GM12878 (cell line): ENCODE measurements around the gene B3GAT1.

ENCODE experiments used
- CREB1 ChIP-seq: IDR thresholded peaks from 2 replicates; pipeline ENCODE4 v1.6.1; 2012; ENCODE audit warnings: low read depth, mild to moderate bottlenecking, inconsistent platforms
- CTCF ChIP-seq, 3 experiments: IDR thresholded peaks in 2 of 3; conservative IDR thresholded peaks in 1 of 3; 2 replicates each; pipeline ENCODE4 v1.5.1; 2011; ENCODE audit warnings: low read depth in 3 of 3, low read length in 3 of 3, mild to moderate bottlenecking in 3 of 3, control low read depth in 2 of 3, moderate library complexity in 2 of 3, inconsistent platforms in 1 of 3, mixed read lengths in 1 of 3; ENCODE audit not compliant: control insufficient read depth in 2 of 3, insufficient read depth in 1 of 3; ENCODE audit errors: extremely low read depth in 1 of 3
- EGR1 ChIP-seq, 2 experiments: IDR thresholded peaks; 1 replicate in 1 of 2; 2 replicates in 1 of 2; pipeline ENCODE4 v1.6.1; 2011 to 2012; ENCODE audit warnings: low read depth in 2 of 2, low read length in 2 of 2, borderline replicate concordance in 1 of 2, mild to moderate bottlenecking in 1 of 2, moderate library complexity in 1 of 2
- EZH2 ChIP-seq: IDR thresholded peaks from 2 replicates; pipeline ENCODE4 v1.6.1; 2012; ENCODE audit warnings: low read depth, mild to moderate bottlenecking, control low read depth, inconsistent platforms, low read length, borderline replicate concordance; ENCODE audit not compliant: control insufficient read depth
- HDAC6 ChIP-seq: fragments of 200-600 bp; sonication (generic); IDR thresholded peaks from one replicate; pipeline ENCODE4 v1.8.0; 2017; ENCODE audit warnings: antibody characterized with exemption; ENCODE audit not compliant: unreplicated experiment
- MXI1 ChIP-seq: fragments of 150-350 bp; IDR thresholded peaks from 2 replicates; pipeline ENCODE4 v1.6.1; 2011; ENCODE audit warnings: low read depth, mild to moderate bottlenecking, inconsistent platforms, low read length, improper control_type of control experiment
- POLR2AphosphoS5 ChIP-seq: IDR thresholded peaks from 2 replicates; pipeline ENCODE4 v1.6.1; 2011; ENCODE audit warnings: mild to moderate bottlenecking, low read length, inconsistent platforms
- RAD21 ChIP-seq: IDR thresholded peaks from 2 replicates; pipeline ENCODE4 v1.6.1; 2011; ENCODE audit warnings: mild to moderate bottlenecking, low read depth, low read length, moderate library complexity; ENCODE audit not compliant: insufficient read depth
- SIN3A ChIP-seq: IDR thresholded peaks from 2 replicates; pipeline ENCODE4 v1.6.1; 2012; ENCODE audit warnings: low read depth, low read length, improper control_type of control experiment
- SIX5 ChIP-seq: IDR thresholded peaks from 2 replicates; pipeline ENCODE4 v1.6.1; 2011; ENCODE audit warnings: mild to moderate bottlenecking, low read depth, low read length, moderate library complexity; ENCODE audit not compliant: severe bottlenecking
- SMC3 ChIP-seq: IDR thresholded peaks from 2 replicates; pipeline ENCODE4 v1.6.1; 2011; ENCODE audit warnings: low read length, improper control_type of control experiment, borderline replicate concordance
- TAF1 ChIP-seq: IDR thresholded peaks from 2 replicates; pipeline ENCODE4 v1.6.1; 2011; ENCODE audit warnings: mild to moderate bottlenecking, low read depth, low read length, borderline replicate concordance
- TCF7 ChIP-seq: IDR thresholded peaks from 2 replicates; pipeline ENCODE4 v1.6.1; 2014; ENCODE audit warnings: antibody characterized with exemption, borderline replicate concordance
- ZBED1 ChIP-seq: IDR thresholded peaks from 2 replicates; pipeline ENCODE4 v1.6.1; 2016; ENCODE audit warnings: borderline replicate concordance

GRCh38 chr11:134455516-134455915 is 43.5 kb upstream of the B3GAT1 start:
- TF ChIP-seq RAD21 (no peak), CTCF (IDR thresholded peaks at IDR 0.05 in 2 of 3, conservative IDR thresholded peaks at IDR 0.05 in 1 of 3; ENCODE audit: control insufficient read depth in 2 of 3, extremely low read depth in 1 of 3, insufficient read depth in 1 of 3, low read depth in 3 of 3, low read length in 3 of 3) (no peak), ZBED1 (no peak), SIX5 (no peak), SIN3A (no peak), EZH2 (no peak), EGR1 (IDR thresholded peaks at IDR 0.05; ENCODE audit: borderline replicate concordance in 1 of 2, low read depth in 2 of 2, low read length in 2 of 2) (no peak), HDAC6 (no peak), CREB1 (no peak), SMC3 (no peak), MXI1 (no peak), TAF1 (no peak), POLR2AphosphoS5 (no peak), TCF7 (no peak)
